Astrocyte of the spinal cord (primary cell): ENCODE data around the gene BAG5.
"Not testable (repeated sequence)": the region's sequence is repeated elsewhere in the genome, so short reads cannot be mapped to it uniquely, and the experiment has no call there.

Experiments used
- DNase-seq: peaks from one replicate; pipeline ENCODE4 v3.0.0; 2011; ENCODE audit warnings: low read depth, low spot score
- H3K4me3 ChIP-seq: 2 replicates; pipeline ENCODE4 v1.5.1; 2011; ENCODE audit warnings: low read depth, mild to moderate bottlenecking, low read length, moderate library complexity
- in situ Hi-C: cut with HindIII; loops from 2 replicates; pipeline ENCODE4 v1.10.0; 2017; ENCODE audit warnings: low sequenced_read_pairs
- TF ChIP-seq, protein P1 (sequence below): IDR thresholded peaks from 2 replicates; pipeline ENCODE4 v1.5.1; 2012; ENCODE audit warnings: low read depth, mild to moderate bottlenecking, low read length, inconsistent platforms

The BAG5 gene, protein sequence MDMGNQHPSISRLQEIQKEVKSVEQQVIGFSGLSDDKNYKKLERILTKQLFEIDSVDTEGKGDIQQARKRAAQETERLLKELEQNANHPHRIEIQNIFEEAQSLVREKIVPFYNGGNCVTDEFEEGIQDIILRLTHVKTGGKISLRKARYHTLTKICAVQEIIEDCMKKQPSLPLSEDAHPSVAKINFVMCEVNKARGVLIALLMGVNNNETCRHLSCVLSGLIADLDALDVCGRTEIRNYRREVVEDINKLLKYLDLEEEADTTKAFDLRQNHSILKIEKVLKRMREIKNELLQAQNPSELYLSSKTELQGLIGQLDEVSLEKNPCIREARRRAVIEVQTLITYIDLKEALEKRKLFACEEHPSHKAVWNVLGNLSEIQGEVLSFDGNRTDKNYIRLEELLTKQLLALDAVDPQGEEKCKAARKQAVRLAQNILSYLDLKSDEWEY

DNA sequence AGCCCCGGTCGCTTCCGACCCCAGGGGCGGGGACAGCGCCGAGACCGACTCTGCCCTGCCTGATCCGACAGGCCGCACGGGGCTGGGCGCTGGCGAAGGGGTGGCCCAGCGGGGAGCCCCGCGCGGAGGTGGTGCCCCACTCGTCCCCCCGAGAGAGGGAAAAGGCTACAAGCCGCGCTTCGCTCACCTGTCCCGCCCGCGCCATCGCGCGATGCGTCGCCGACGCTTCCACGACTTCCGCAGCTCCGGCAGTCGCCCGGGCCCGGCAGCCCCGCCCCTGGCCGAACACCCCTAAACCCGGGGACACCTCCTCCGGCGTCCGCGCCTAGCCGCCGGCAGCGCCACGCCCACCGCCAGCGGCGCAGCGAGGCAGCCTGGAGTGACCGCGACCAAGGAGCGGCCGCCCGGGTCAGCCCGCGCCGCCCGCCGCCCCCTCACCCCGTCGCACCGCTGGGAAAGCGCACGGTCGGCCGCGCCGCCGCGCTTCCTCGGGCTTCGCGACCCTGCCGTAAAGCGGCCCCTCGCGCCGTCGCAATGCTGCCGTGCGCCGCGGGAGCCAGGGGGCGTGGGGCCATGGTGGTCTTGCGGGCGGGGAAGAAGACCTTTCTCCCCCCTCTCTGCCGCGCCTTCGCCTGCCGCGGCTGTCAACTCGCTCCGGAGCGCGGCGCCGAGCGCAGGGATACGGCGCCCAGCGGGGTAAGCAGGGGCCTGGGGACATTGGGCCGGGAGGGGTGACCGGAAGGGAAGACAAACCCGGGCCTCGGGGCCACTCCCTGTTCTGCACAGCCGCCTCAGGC, at the start of gene BAG5, which contains the start of gene COA8:
BAG5 (minus strand) TSS at position 229 of the 797 bp plus-strand sequence. CDS start 1,493 bp downstream, outside the sequence.
COA8 (plus strand) TSS at position 532 of the 797 bp plus-strand sequence; CDS start at position 574, 42 bp downstream.
- TF ChIP-seq, protein P1, sequence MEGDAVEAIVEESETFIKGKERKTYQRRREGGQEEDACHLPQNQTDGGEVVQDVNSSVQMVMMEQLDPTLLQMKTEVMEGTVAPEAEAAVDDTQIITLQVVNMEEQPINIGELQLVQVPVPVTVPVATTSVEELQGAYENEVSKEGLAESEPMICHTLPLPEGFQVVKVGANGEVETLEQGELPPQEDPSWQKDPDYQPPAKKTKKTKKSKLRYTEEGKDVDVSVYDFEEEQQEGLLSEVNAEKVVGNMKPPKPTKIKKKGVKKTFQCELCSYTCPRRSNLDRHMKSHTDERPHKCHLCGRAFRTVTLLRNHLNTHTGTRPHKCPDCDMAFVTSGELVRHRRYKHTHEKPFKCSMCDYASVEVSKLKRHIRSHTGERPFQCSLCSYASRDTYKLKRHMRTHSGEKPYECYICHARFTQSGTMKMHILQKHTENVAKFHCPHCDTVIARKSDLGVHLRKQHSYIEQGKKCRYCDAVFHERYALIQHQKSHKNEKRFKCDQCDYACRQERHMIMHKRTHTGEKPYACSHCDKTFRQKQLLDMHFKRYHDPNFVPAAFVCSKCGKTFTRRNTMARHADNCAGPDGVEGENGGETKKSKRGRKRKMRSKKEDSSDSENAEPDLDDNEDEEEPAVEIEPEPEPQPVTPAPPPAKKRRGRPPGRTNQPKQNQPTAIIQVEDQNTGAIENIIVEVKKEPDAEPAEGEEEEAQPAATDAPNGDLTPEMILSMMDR: no peak
- H3K4me3 ChIP-seq: peak within 1 kb of the TSS; percentile 93
- in situ Hi-C loops: no loop called here
- peak; percentile 84 for DNase-seq

DNA sequence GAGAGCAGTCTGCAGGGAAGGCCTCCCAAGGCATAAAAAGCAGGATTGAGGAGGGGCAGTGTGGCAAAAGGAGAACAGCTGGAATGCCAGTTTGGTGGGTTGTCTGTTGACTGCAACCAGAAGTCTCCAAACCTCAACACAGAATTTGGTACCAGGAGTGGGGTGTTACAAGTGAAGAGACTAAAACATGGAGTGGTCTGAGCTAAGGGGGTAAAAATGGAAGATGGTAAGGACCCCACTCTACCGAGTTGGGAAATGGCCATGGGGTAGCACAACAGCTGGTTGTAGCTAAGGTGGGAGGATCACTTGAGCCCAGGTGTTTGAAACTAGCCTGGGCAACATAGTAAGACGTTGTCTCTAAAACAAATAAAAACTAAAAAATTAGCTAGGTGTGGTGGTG, 48.8 kb upstream of the BAG5 start:
- TF ChIP-seq, protein P1: no peak
- no peak overlapping the region for H3K4me3 ChIP-seq
- in situ Hi-C loops: no loop called here
- no peak for DNase-seq

DNA sequence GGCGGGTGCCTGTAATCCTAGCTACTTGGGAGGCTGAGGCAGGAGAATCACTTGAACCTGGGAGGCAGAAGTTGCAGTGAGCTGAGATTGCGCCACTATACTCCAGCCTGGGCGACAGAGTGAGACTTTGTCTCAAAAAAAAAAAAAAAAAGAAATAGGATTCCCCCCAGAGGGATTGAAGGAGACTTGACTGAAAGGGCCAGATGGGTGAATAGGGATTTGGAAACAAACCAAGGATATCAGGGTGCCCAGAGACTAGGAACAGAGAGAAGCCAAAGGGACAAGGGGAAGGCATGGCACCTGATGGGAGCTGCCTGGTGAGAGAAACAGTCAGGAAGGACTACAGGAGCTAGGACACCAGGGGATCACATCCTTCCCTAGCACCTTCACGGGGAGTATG, 46.6 kb upstream of the BAG5 start:
- in situ Hi-C loops: not testable (repeated sequence)

DNA sequence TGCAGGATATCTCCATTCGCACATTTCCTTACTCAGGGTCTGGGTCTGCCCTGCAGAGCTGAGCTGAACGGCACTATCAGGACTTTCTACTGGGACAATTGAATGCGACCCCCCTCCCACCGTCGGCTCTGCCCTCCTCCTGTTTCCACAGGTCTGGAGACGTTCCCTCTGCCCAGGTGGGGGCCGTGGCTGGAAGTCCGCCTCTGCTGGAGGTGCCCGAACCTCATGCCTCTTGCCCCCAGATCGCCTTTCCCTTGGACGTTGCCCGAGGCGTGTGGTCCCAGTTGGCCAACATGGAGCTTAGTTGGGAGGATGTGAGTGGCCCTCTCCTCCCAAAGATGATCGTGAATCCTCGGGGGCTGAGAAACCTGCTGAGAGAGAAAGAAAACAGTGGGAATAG, 45.4 kb upstream of the BAG5 start:
- no peak for DNase-seq
- TF ChIP-seq, protein P1: no peak
- H3K4me3 ChIP-seq: no peak overlapping the region
- in situ Hi-C loops: no loop called here

More for the DNA sequence above, 46.6 kb upstream of the BAG5 start:
- not testable (repeated sequence) for DNase-seq, H3K4me3 ChIP-seq

DNA sequence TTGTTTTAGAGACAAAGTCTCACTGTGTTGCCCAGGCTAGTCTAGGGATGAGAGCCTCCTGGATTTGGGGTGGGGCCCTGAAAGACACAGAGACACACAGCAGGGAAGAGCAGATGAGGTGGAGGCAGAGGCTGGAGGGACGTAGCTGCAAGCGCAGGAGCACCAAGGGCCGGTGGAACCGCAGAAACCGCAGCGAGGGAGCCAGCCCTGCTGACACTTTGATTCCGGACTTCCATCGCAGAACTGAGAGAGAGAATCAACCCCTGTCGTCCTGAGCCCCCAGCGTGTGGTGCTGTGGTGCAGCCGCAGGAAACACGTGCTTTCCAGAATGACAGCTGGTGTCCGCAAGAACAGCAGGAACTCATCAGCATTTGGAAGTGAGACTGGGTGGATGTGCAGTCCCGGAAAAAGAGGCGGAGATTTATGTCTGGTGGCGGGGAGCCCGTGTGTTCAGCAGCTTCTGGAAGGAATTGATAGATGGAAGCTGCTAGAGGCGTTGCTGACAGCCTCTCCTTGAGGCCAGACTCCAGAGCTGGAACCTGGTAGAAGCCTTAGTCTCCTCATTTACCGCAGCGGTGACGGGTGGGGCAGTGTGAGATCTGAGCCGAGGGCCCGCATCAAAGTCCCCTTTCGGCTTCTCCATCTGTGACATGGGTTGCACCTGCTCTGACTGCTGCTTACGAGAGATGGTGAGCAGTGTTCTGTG, 44.7 kb upstream of the BAG5 start:
- DNase-seq: peak; percentile 95
- in situ Hi-C loops: no loop called here
- TF ChIP-seq, protein P1: peak; percentile 29
- H3K4me3 ChIP-seq: no peak overlapping the region

DNA sequence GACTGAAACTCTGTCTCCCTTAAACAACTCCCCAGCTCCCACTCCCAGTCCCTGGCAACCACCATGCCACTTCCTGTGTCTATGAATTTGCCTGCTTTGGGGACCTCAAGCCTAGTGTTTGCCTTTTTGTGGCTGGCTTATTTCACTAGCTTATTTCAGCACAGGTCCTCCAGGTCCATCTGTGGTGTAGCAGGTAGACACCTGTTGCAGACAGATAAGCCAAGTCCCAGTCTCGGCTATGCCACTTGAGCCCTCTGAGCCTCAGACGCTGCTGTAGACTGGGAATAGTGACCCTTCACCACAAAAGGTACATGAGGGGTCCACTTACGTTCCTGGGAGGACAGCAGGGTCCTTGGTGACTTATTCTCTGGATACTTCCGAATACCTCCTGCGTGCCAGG, 42.2 kb upstream of the BAG5 start:
- in situ Hi-C loops: no loop called here
- TF ChIP-seq, protein P1: no peak
- H3K4me3 ChIP-seq: no peak overlapping the region
- no peak for DNase-seq
